SK-N-MC (cell line): Measurements from ENCODE around the gene BARD1.

Experiments used
- DNase-seq: peaks from one replicate; pipeline ENCODE4 v3.0.0-alpha.2; 2011; ENCODE audit warnings: low read depth, low spot score
- H3K27ac ChIP-seq: fragments of 200-600 bp; sonication (generic); 2 replicates; pipeline ENCODE4 v1.5.1; 2016; ENCODE audit warnings: mixed run types
- H3K36me3 ChIP-seq: fragments of 200-600 bp; sonication (generic); 2 replicates; pipeline ENCODE4 v1.6.1; 2017; ENCODE audit warnings: antibody characterized with exemption, low read length, mixed read lengths; ENCODE audit not compliant: insufficient read depth
- H3K4me3 ChIP-seq: fragments of 200-600 bp; sonication (generic); 2 replicates; pipeline ENCODE4 v1.5.1; 2016
- H3K9ac ChIP-seq: fragments of 200-600 bp; sonication (generic); 2 replicates; pipeline ENCODE4 v1.8.0; 2017; ENCODE audit warnings: mixed run types, mixed read lengths; ENCODE audit not compliant: insufficient read length
- H3K9me3 ChIP-seq: fragments of 200-600 bp; sonication (generic); 2 replicates; pipeline ENCODE4 v1.6.1; 2017; ENCODE audit warnings: low read depth, mild to moderate bottlenecking, antibody characterized with exemption, low read length, moderate library complexity, mixed read lengths
- EZH2 ChIP-seq: fragments of 200-600 bp; sonication (generic); IDR thresholded peaks from one replicate; pipeline ENCODE4 v1.6.1; 2017; ENCODE audit warnings: antibody characterized with exemption
- FOXP2 ChIP-seq: optimal IDR thresholded peaks from 2 replicates; pipeline ENCODE3; 2011; ENCODE audit warnings: mild to moderate bottlenecking, moderate library complexity; ENCODE audit not compliant: insufficient read depth; ENCODE audit errors: extremely low read length, control extremely low read depth
- POLR2AphosphoS5 ChIP-seq: IDR thresholded peaks from 2 replicates; pipeline ENCODE4 v1.6.1; 2012; ENCODE audit warnings: mild to moderate bottlenecking, low read depth, low read length, borderline replicate concordance

Gene BARD1

GRCh38 chr2:214782671-214783070, 26.8 kb downstream of the BARD1 start:
- no peak overlapping the region for H3K9ac ChIP-seq
- no peak for DNase-seq
- H3K4me3 ChIP-seq, result no peak overlapping the region
- TF ChIP-seq FOXP2 (no peak), POLR2AphosphoS5 (no peak), EZH2 (no peak)
- H3K36me3 ChIP-seq, result peaks cover 80% of the 10 kb centered on the region
- no peaks in the 10 kb centered on the region; the same call in 1 of the 2 replicates for H3K9me3 ChIP-seq
- no peak overlapping the region for H3K27ac ChIP-seq

GRCh38 chr2:214781226-214781625, 28.3 kb downstream of the BARD1 start:
- Histone ChIP-seq H3K9me3 (no peaks in the 10 kb centered on the region; the same call in 1 of the 2 replicates), H3K9ac (no peak overlapping the region), H3K27ac (no peak overlapping the region), H3K36me3 (peaks cover 85% of the 10 kb centered on the region), H3K4me3 (no peak overlapping the region)
- DNase-seq, result no peak
- no peak for TF ChIP-seq EZH2
- no peak for TF ChIP-seq POLR2AphosphoS5
- no peak for TF ChIP-seq FOXP2

DNA sequence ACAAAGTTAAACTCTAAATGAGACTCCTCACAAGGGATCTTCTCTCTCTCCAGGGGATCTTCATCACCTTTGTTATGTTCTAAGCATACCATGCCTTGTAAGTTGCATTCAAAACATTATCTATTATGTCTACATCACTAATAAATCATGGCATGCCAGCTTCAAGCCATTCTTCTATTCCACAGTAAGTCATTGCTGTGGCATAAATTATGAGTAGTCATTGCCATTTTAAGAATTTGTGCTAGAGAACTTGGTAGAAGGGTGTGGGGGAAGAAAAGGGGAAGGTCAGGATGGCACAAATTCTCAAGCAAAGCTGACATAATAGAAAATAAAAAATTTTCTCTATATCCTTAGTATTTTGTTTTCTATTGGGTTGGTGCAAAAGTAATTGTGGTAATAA, 33.5 kb downstream of the BARD1 start:
- no peak overlapping the region for H3K27ac ChIP-seq
- no peak overlapping the region for H3K9ac ChIP-seq
- peaks cover 71% of the 10 kb centered on the region for H3K36me3 ChIP-seq
- TF ChIP-seq POLR2AphosphoS5 (no peak), FOXP2 (no peak)
- no peak for DNase-seq
- peaks cover 5% of the 10 kb centered on the region; the same call in 1 of the 2 replicates for H3K9me3 ChIP-seq
- H3K4me3 ChIP-seq, result no peak overlapping the region

DNA sequence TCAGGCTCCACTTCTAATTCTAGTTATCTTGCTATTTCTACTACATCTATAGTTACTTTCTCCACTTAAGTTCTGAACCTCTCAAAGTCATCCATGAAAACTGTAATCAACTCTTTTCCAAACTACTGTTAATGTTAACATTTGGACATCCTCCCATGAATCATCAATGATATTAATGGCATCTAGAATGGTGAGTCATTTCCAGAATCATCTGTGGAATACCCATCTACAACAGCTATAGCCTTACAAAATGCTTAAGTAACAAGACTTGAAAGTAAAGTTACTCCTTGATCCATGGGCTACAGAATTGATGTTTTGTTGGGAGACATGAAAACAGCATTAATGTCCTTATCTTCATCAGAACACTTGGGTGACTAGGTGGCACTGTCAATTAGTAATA, 35.4 kb downstream of the BARD1 start:
- TF ChIP-seq FOXP2 (no peak), EZH2 (no peak), POLR2AphosphoS5 (no peak)
- Histone ChIP-seq H3K4me3 (no peak overlapping the region), H3K9ac (no peak overlapping the region), H3K9me3 (peaks cover 5% of the 10 kb centered on the region; the same call in 1 of the 2 replicates), H3K36me3 (peaks cover 52% of the 10 kb centered on the region), H3K27ac (no peak overlapping the region)
- no peak for DNase-seq

- H3K9me3 ChIP-seq, result peaks cover 5% of the 10 kb centered on the region; the same call in 1 of the 2 replicates
- peak overlapping the region; percentile 10; the same call in 1 of the 2 replicates for H3K4me3 ChIP-seq
- H3K27ac ChIP-seq, result peak overlapping the region; percentile 32; the same call in 1 of the 2 replicates
- no peak overlapping the region for H3K9ac ChIP-seq
- peak; percentile 23; the same call in 1 of the 2 replicates for TF ChIP-seq POLR2AphosphoS5
- no peak for TF ChIP-seq FOXP2
- peak; percentile 81 for DNase-seq
- peaks cover 55% of the 10 kb centered on the region for H3K36me3 ChIP-seq
These were observed 37.0 kb downstream of the BARD1 start for GRCh38 chr2:214772443-214773015.

DNA sequence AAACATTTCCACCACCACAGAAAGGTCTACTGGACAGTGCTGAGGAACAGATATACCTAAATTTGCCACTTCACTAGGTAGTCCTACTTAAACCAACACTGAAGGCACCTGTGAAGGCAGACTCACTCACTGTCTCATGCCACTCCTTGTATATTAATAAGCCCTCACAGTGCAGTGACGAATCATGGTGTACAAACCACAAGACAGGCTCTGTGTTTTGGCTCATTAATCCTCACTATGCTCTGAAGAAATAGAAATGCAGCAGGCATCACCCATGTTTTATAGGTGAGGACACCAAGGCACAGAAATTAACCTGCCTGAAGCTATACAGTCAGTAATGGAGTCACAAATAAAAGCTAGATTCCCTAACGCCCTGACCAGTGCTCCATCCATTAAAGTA, 44.3 kb downstream of the BARD1 start:
- Histone ChIP-seq H3K9me3 (no peaks in the 10 kb centered on the region), H3K27ac (no peak overlapping the region), H3K36me3 (peaks cover 77% of the 10 kb centered on the region), H3K9ac (no peak overlapping the region), H3K4me3 (no peak overlapping the region)
- no peak for DNase-seq
- TF ChIP-seq EZH2, result no peak
- TF ChIP-seq FOXP2, result no peak

- no peak for DNase-seq
- Histone ChIP-seq H3K9ac (no peak overlapping the region), H3K27ac (no peak overlapping the region), H3K9me3 (no peaks in the 10 kb centered on the region), H3K36me3 (peaks cover 82% of the 10 kb centered on the region), H3K4me3 (no peak overlapping the region)
- no peak for TF ChIP-seq FOXP2
- TF ChIP-seq POLR2AphosphoS5, result no peak
- TF ChIP-seq EZH2, result no peak
These were observed 56.0 kb downstream of the BARD1 start for GRCh38 chr2:214753455-214753854.

DNA sequence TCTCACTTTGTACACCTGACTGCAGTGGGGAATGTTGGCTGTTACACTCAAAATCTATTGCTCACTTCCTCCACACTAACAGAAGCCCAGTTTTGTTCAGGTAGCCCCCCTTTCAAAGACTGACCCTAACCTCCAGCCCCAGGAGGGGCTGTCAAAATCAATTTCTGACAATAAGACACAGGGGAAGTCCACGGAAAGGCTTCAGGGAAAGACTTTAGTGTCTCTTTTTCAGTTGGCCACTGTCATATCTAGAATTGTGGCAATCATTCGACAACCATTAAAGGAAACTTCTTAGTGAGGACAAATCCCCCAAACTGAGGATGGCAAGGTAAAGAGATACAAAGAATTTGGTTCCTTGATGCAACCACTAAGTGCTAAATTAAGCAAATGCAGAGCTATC, 59.0 kb downstream of the BARD1 start:
- TF ChIP-seq FOXP2 (no peak), EZH2 (no peak), POLR2AphosphoS5 (no peak)
- DNase-seq, result no peak
- H3K9ac ChIP-seq, result no peak overlapping the region
- H3K36me3 ChIP-seq, result peaks cover 75% of the 10 kb centered on the region
- no peak overlapping the region for H3K4me3 ChIP-seq
- no peak overlapping the region for H3K27ac ChIP-seq
- no peaks in the 10 kb centered on the region for H3K9me3 ChIP-seq

GRCh38 chr2:214747992-214748391, 61.5 kb downstream of the BARD1 start:
- no peak for TF ChIP-seq POLR2AphosphoS5
- TF ChIP-seq EZH2, result no peak
- no peak overlapping the region for H3K27ac ChIP-seq
- H3K36me3 ChIP-seq, result peaks cover 72% of the 10 kb centered on the region
- H3K4me3 ChIP-seq, result no peak overlapping the region
- H3K9me3 ChIP-seq, result no peaks in the 10 kb centered on the region
- no peak for DNase-seq
- no peak overlapping the region for H3K9ac ChIP-seq
